ENCODE measurements around the gene GPC1. TPM values are rescaled to one million over a fixed set of nuclear protein-coding genes. Genes with fewer than 3 reads are reported as not detected.

Gene GPC1
- total RNA-seq, 1 donor from 2014 or later: 187 TPM

DNA sequence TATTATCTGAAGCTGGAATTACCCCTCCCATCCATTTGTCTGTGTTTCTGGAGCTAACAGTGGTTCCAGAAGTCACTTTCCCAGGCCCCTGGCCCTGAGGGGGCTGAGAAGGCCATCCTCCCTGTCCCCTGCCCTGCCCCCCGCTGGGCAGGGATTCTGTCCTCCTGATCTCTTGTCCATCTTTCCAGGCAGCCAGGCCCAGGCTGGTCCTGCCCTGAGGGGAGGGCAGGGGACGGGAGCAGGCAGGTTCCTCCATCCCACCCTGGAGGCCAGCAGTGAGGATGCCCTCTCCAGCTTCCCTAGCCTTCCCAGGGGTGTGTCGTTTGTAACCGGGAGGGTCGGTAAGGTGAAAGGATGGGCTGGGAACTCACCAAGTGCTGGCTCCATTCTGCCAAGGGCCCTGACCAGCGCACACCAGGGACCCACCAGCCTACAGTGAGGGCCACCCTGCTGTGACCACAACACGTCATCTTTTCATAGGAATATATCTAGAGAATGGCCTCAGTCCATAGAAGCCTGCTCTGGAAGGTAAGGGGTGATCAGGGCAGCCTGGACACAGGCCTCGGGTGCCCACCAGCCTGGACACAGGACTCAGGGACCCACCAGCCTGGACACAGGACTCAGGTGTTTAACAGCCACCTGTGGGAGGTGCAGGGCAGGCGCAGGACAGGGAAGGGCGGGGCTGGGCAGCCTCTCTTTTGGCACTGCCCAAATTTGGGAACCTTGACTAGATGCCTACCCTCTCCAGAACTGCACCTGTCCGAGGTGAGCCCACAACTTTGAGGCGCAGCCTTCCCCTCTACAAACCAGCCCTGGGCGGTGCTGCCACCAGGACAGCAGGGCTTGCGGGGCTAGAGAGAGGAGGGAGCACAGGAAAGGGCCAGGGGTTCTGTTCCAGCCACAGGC is 35.8 kb upstream of the GPC1 start:
- H3K4me1 ChIP-seq: no peaks in the 10 kb centered on the region
- no peak overlapping the region for H3K4me3 ChIP-seq
- H3K27me3 ChIP-seq (ENCODE audit: low read depth): peaks cover 11% of the 10 kb centered on the region
- intact Hi-C loops (cut with micrococcal nuclease): no loop called here
- H3K36me3 ChIP-seq: no peaks in the 10 kb centered on the region
- no peak overlapping the region for H3K27ac ChIP-seq (replicated peaks)
- DNase-seq: no peak
- no peak for TF ChIP-seq CTCF (IDR thresholded peaks at IDR 0.05; ENCODE audit: borderline replicate concordance)
- no peaks in the 10 kb centered on the region for H3K9me3 ChIP-seq (replicated peaks)

- H3K4me1 ChIP-seq: no peaks in the 10 kb centered on the region
- no peak for TF ChIP-seq CTCF (IDR thresholded peaks at IDR 0.05; ENCODE audit: borderline replicate concordance)
- H3K4me3 ChIP-seq: no peak overlapping the region
- H3K9me3 ChIP-seq (replicated peaks): no peaks in the 10 kb centered on the region
- intact Hi-C loops (cut with micrococcal nuclease): no loop called here
- H3K36me3 ChIP-seq: no peaks in the 10 kb centered on the region
- DNase-seq: no peak
- no peak overlapping the region for H3K27ac ChIP-seq (replicated peaks)
- peaks cover 11% of the 10 kb centered on the region for H3K27me3 ChIP-seq (ENCODE audit: low read depth)
These were observed 34.9 kb upstream of the GPC1 start for GRCh38 chr2:240400371-240401161.

DNA sequence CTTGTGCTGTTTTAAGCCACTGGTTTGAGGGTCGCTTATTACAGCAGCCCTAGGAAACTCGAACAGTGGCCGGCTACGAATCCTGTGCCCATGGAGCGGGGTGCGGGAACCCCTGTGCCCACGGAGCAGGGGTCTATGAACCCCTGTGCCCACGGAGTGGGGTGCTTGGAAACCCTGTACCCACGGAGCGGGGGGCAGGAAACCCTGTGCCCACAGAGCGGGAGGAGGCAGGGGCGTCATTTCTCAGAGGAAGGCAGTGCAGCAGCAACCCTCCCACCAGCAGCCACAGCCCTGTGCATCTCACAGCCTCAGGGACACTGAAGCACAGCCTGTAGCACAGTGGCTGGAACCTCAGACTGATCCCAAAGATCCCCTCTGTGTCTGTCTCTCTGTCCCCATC is 34.2 kb upstream of the GPC1 start:
- no peak for TF ChIP-seq CTCF (IDR thresholded peaks at IDR 0.05; ENCODE audit: borderline replicate concordance)
- Histone ChIP-seq H3K4me1 (no peaks in the 10 kb centered on the region), H3K4me3 (no peak overlapping the region), H3K27me3 (ENCODE audit: low read depth) (peaks cover 11% of the 10 kb centered on the region), H3K27ac (replicated peaks) (no peak overlapping the region), H3K36me3 (no peaks in the 10 kb centered on the region), H3K9me3 (replicated peaks) (no peaks in the 10 kb centered on the region)
- DNase-seq: no peak
- intact Hi-C loops (cut with micrococcal nuclease): no loop called here

GRCh38 chr2:240401781-240402551 is 33.5 kb upstream of the GPC1 start:
- intact Hi-C loops (cut with micrococcal nuclease): no loop called here
- no peak for DNase-seq
- no peak for TF ChIP-seq CTCF (IDR thresholded peaks at IDR 0.05; ENCODE audit: borderline replicate concordance)
- Histone ChIP-seq H3K4me3 (no peak overlapping the region), H3K27me3 (ENCODE audit: low read depth) (peaks cover 11% of the 10 kb centered on the region), H3K4me1 (no peaks in the 10 kb centered on the region), H3K9me3 (replicated peaks) (no peaks in the 10 kb centered on the region), H3K36me3 (no peaks in the 10 kb centered on the region), H3K27ac (replicated peaks) (no peak overlapping the region)

- intact Hi-C loops (cut with micrococcal nuclease): no loop called here
- Histone ChIP-seq H3K4me1 (no peaks in the 10 kb centered on the region), H3K36me3 (no peaks in the 10 kb centered on the region), H3K4me3 (no peak overlapping the region), H3K9me3 (replicated peaks) (no peaks in the 10 kb centered on the region), H3K27ac (replicated peaks) (no peak overlapping the region), H3K27me3 (ENCODE audit: low read depth) (peaks cover 11% of the 10 kb centered on the region)
- TF ChIP-seq CTCF (IDR thresholded peaks at IDR 0.05; ENCODE audit: borderline replicate concordance): no peak
- DNase-seq: no peak
These were observed 32.7 kb upstream of the GPC1 start for GRCh38 chr2:240402566-240403272.

All from left ventricle myocardium inferior (tissue), 1 donor.